VCaP (cell line): ENCODE data around the gene NFAM1.

Source experiments
- H3K27ac ChIP-seq: fragments of 450-650 bp; 2 replicates; pipeline ENCODE4 v1.5.1; 2017
- CTCF ChIP-seq: fragments of 450-650 bp; conservative IDR thresholded peaks from 2 replicates; pipeline ENCODE4 v1.5.1; 2017; ENCODE audit warnings: mild to moderate bottlenecking, moderate library complexity

NFAM1 gene

GRCh38 chr22:42446151-42446550, 13.9 kb upstream of the NFAM1 start:
- no peak for TF ChIP-seq CTCF
- H3K27ac ChIP-seq = no peak overlapping the region

- TF ChIP-seq CTCF = peak; percentile 84
- peak overlapping the region; percentile 65 for H3K27ac ChIP-seq
Observed at GRCh38 chr22:42444077-42444904, 12.1 kb upstream of the NFAM1 start.

GRCh38 chr22:42443240-42444076, 11.3 kb upstream of the NFAM1 start:
- no peak for TF ChIP-seq CTCF
- H3K27ac ChIP-seq = peak overlapping the region; percentile 65

GRCh38 chr22:42442748-42443147, 10.5 kb upstream of the NFAM1 start:
- H3K27ac ChIP-seq = no peak overlapping the region
- no peak for TF ChIP-seq CTCF

- no peak for TF ChIP-seq CTCF
- no peak overlapping the region for H3K27ac ChIP-seq
Observed at GRCh38 chr22:42440728-42441127, 8.5 kb upstream of the NFAM1 start.

GRCh38 chr22:42439821-42440674, 7.8 kb upstream of the NFAM1 start:
- H3K27ac ChIP-seq = no peak overlapping the region
- TF ChIP-seq CTCF = no peak
